Measurements from ENCODE around the gene TNFSF8.

TNFSF8 gene

GRCh38 chr9:114930056-114930812, at the start of gene TNFSF8:
Gene TNFSF8 (minus strand): TSS chr9:114930591. CDS start chr9:114930303, 288 bp downstream.
- Histone ChIP-seq H3K9me3 (ENCODE audit: control insufficient read depth, insufficient read depth, low read depth, low read length) (no peaks in the 10 kb centered on the region), H3K4me1 (ENCODE audit: control insufficient read depth, insufficient read depth, low read length) (no peaks in the 10 kb centered on the region), H3K4me3 (ENCODE audit: low read depth, low read length) (no peak within 1 kb of the TSS), H3K36me3 (ENCODE audit: control insufficient read depth in 2 of 2, insufficient read depth in 1 of 2, low read length in 2 of 2) (no peaks in the 10 kb centered on the region), H3K27ac (ENCODE audit: extremely low read depth, low read depth, low read length) (no peak within 1 kb of the TSS)
- POLR2A ChIA-PET, result no interaction called here
- TF ChIP-seq ZNF169 (tag by site-specific recombination; IDR thresholded peaks at IDR 0.05) (no peak), ZNF416 (tag by site-specific recombination; IDR thresholded peaks at IDR 0.05) (no peak), PRDM4 (tag by site-specific recombination; IDR thresholded peaks at IDR 0.05) (no peak), ZNF623 (tag by site-specific recombination; IDR thresholded peaks at IDR 0.05) (no peak), ZNF792 (tag by site-specific recombination; IDR thresholded peaks at IDR 0.05) (no peak), ZNF585B (tag by site-specific recombination; IDR thresholded peaks at IDR 0.05) (no peak), ZNF266 (tag by site-specific recombination; IDR thresholded peaks at IDR 0.05; ENCODE audit: low read depth) (no peak)
- CTCF ChIA-PET, result no interaction called here

GRCh38 chr9:114973216-114973615, 42.8 kb upstream of the TNFSF8 start:
- POLR2A ChIA-PET, result no interaction called here
- no peak for TF ChIP-seq MZF1 (tag by site-specific recombination; IDR thresholded peaks at IDR 0.05; ENCODE audit: borderline replicate concordance)

GRCh38 chr9:114972510-114973136, 42.2 kb upstream of the TNFSF8 start:
- TF ChIP-seq ZNF394 (tag by site-specific recombination; IDR thresholded peaks at IDR 0.05; ENCODE audit: borderline replicate concordance), result no peak
- TF ChIP-seq SCRT2 (tag by site-specific recombination; IDR thresholded peaks at IDR 0.05), result peak; percentile 34; the same call in 1 of the 2 replicates
- no peak overlapping the region for H3K4me3 ChIP-seq (ENCODE audit: low read depth, low read length)
- POLR2A ChIA-PET, result no interaction called here
- H3K9me3 ChIP-seq (ENCODE audit: control insufficient read depth, insufficient read depth, low read depth, low read length), result no peaks in the 10 kb centered on the region
- no peak overlapping the region for H3K27ac ChIP-seq (ENCODE audit: extremely low read depth, low read depth, low read length)
- CTCF ChIA-PET, result interaction anchor here (1.3 kb wide), 1 partner anchor 9 kb away, joined by 9 read pairs; no protein-coding TSS in a partner anchor
- H3K36me3 ChIP-seq (ENCODE audit: control insufficient read depth in 2 of 2, insufficient read depth in 1 of 2, low read length in 2 of 2), result no peaks in the 10 kb centered on the region
- no peaks in the 10 kb centered on the region; the same call in 1 of the 2 replicates for H3K4me1 ChIP-seq (ENCODE audit: control insufficient read depth, insufficient read depth, low read length)

More at GRCh38 chr9:114973216-114973615, 42.8 kb upstream of the TNFSF8 start:
- no peaks in the 10 kb centered on the region for H3K36me3 ChIP-seq (ENCODE audit: control insufficient read depth in 2 of 2, insufficient read depth in 1 of 2, low read length in 2 of 2)
- H3K4me3 ChIP-seq (ENCODE audit: low read depth, low read length), result no peak overlapping the region
- no peaks in the 10 kb centered on the region for H3K9me3 ChIP-seq (ENCODE audit: control insufficient read depth, insufficient read depth, low read depth, low read length)
- H3K27ac ChIP-seq (ENCODE audit: extremely low read depth, low read depth, low read length), result no peak overlapping the region
- no peaks in the 10 kb centered on the region; the same call in 1 of the 2 replicates for H3K4me1 ChIP-seq (ENCODE audit: control insufficient read depth, insufficient read depth, low read length)
- CTCF ChIA-PET, result interaction anchor here (0.8 to 0.9 kb wide), 2 partner anchors 62 to 63 kb away, joined by 4 read pairs; no protein-coding TSS in a partner anchor

GRCh38 chr9:114969269-114969668, 38.9 kb upstream of the TNFSF8 start:
- ChIA-PET POLR2A (interaction anchor here (0.7 kb wide), 1 partner anchor 150 kb away, joined by 4 read pairs; no protein-coding TSS in a partner anchor), CTCF (no interaction called here)
- Histone ChIP-seq H3K9me3 (ENCODE audit: control insufficient read depth, insufficient read depth, low read depth, low read length) (no peaks in the 10 kb centered on the region), H3K4me3 (ENCODE audit: low read depth, low read length) (no peak overlapping the region), H3K36me3 (ENCODE audit: control insufficient read depth in 2 of 2, insufficient read depth in 1 of 2, low read length in 2 of 2) (no peaks in the 10 kb centered on the region), H3K4me1 (ENCODE audit: control insufficient read depth, insufficient read depth, low read length) (no peaks in the 10 kb centered on the region; the same call in 1 of the 2 replicates), H3K27ac (ENCODE audit: extremely low read depth, low read depth, low read length) (no peak overlapping the region)
- TF ChIP-seq, protein P1, sequence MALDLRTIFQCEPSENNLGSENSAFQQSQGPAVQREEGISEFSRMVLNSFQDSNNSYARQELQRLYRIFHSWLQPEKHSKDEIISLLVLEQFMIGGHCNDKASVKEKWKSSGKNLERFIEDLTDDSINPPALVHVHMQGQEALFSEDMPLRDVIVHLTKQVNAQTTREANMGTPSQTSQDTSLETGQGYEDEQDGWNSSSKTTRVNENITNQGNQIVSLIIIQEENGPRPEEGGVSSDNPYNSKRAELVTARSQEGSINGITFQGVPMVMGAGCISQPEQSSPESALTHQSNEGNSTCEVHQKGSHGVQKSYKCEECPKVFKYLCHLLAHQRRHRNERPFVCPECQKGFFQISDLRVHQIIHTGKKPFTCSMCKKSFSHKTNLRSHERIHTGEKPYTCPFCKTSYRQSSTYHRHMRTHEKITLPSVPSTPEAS (tag by site-specific recombination; IDR thresholded peaks at IDR 0.05), result no peak
- TF ChIP-seq, protein P2, sequence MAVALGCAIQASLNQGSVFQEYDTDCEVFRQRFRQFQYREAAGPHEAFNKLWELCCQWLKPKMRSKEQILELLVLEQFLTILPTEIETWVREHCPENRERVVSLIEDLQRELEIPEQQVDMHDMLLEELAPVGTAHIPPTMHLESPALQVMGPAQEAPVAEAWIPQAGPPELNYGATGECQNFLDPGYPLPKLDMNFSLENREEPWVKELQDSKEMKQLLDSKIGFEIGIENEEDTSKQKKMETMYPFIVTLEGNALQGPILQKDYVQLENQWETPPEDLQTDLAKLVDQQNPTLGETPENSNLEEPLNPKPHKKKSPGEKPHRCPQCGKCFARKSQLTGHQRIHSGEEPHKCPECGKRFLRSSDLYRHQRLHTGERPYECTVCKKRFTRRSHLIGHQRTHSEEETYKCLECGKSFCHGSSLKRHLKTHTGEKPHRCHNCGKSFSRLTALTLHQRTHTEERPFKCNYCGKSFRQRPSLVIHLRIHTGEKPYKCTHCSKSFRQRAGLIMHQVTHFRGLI (tag by site-specific recombination; IDR thresholded peaks at IDR 0.05), result no peak
- no peak for TF ChIP-seq ZNF394 (tag by site-specific recombination; IDR thresholded peaks at IDR 0.05; ENCODE audit: borderline replicate concordance)
- TF ChIP-seq TRIM28 (IDR thresholded peaks at IDR 0.05; ENCODE audit: borderline replicate concordance, low read length), result no peak
- TF ChIP-seq, protein P3, sequence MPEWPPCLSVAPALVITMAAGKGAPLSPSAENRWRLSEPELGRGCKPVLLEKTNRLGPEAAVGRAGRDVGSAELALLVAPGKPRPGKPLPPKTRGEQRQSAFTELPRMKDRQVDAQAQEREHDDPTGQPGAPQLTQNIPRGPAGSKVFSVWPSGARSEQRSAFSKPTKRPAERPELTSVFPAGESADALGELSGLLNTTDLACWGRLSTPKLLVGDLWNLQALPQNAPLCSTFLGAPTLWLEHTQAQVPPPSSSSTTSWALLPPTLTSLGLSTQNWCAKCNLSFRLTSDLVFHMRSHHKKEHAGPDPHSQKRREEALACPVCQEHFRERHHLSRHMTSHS (tag by site-specific recombination; IDR thresholded peaks at IDR 0.05), result no peak
- TF ChIP-seq ZNF354C (tag by site-specific recombination; IDR thresholded peaks at IDR 0.05; ENCODE audit: borderline replicate concordance, low read depth), result no peak
- no peak for TF ChIP-seq SCRT2 (tag by site-specific recombination; IDR thresholded peaks at IDR 0.05)
- TF ChIP-seq, protein P4, sequence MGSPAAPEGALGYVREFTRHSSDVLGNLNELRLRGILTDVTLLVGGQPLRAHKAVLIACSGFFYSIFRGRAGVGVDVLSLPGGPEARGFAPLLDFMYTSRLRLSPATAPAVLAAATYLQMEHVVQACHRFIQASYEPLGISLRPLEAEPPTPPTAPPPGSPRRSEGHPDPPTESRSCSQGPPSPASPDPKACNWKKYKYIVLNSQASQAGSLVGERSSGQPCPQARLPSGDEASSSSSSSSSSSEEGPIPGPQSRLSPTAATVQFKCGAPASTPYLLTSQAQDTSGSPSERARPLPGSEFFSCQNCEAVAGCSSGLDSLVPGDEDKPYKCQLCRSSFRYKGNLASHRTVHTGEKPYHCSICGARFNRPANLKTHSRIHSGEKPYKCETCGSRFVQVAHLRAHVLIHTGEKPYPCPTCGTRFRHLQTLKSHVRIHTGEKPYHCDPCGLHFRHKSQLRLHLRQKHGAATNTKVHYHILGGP (tag by site-specific recombination; IDR thresholded peaks at IDR 0.05), result no peak
- TF ChIP-seq ZNF324 (tag by site-specific recombination; IDR thresholded peaks at IDR 0.05), result no peak
- TF ChIP-seq ZBTB1 (tag by site-specific recombination; IDR thresholded peaks at IDR 0.05), result no peak
